ENCODE results near the gene FMO1. TPM values are rescaled to one million over a fixed set of nuclear protein-coding genes. Genes with fewer than 3 reads are reported as not detected.

Gene FMO1
- total RNA-seq, 1 donor from 2014 or later = 0.67 TPM

GRCh38 chr1:171210355-171210754, 37.9 kb upstream of the FMO1 start:
- no peak for DNase-seq (ENCODE audit: low spot score, unreplicated experiment)
- H3K4me1 Mint-ChIP-seq (ENCODE audit: low read depth) = peaks cover 25% of the 10 kb centered on the region
- H3K4me3 Mint-ChIP-seq (ENCODE audit: low read depth) = no peak overlapping the region
- no peaks in the 10 kb centered on the region for H3K27me3 Mint-ChIP-seq
- H3K27ac Mint-ChIP-seq = peak overlapping the region; percentile 81
- no peak for TF ChIP-seq CTCF (IDR thresholded peaks at IDR 0.05; ENCODE audit: unreplicated experiment)
- H3K9me3 Mint-ChIP-seq (ENCODE audit: low read depth) = no peaks in the 10 kb centered on the region
- H3K36me3 Mint-ChIP-seq (ENCODE audit: insufficient read depth) = no peaks in the 10 kb centered on the region

GRCh38 chr1:171212607-171213351, 35.5 kb upstream of the FMO1 start:
- Mint-ChIP-seq H3K36me3 (ENCODE audit: insufficient read depth) (no peaks in the 10 kb centered on the region), H3K27ac (no peak overlapping the region), H3K9me3 (ENCODE audit: low read depth) (peaks cover 3% of the 10 kb centered on the region), H3K4me3 (ENCODE audit: low read depth) (no peak overlapping the region), H3K4me1 (ENCODE audit: low read depth) (peaks cover 11% of the 10 kb centered on the region), H3K27me3 (no peaks in the 10 kb centered on the region)
- no peak for TF ChIP-seq CTCF (IDR thresholded peaks at IDR 0.05; ENCODE audit: unreplicated experiment)
- no peak for DNase-seq (ENCODE audit: low spot score, unreplicated experiment)

- Mint-ChIP-seq H3K4me1 (ENCODE audit: low read depth) (peaks cover 11% of the 10 kb centered on the region), H3K9me3 (ENCODE audit: low read depth) (peaks cover 8% of the 10 kb centered on the region), H3K4me3 (ENCODE audit: low read depth) (no peak overlapping the region), H3K36me3 (ENCODE audit: insufficient read depth) (peaks cover 1% of the 10 kb centered on the region), H3K27ac (no peak overlapping the region), H3K27me3 (no peaks in the 10 kb centered on the region)
- DNase-seq (ENCODE audit: low spot score, unreplicated experiment) = no peak
- no peak for TF ChIP-seq CTCF (IDR thresholded peaks at IDR 0.05; ENCODE audit: unreplicated experiment)
Measured at GRCh38 chr1:171213559-171214454, 34.5 kb upstream of the FMO1 start.

GRCh38 chr1:171217658-171218443, 30.4 kb upstream of the FMO1 start:
- DNase-seq (ENCODE audit: low spot score, unreplicated experiment) = no peak
- Mint-ChIP-seq H3K27ac (no peak overlapping the region), H3K9me3 (ENCODE audit: low read depth) (peaks cover 10% of the 10 kb centered on the region), H3K27me3 (no peaks in the 10 kb centered on the region), H3K4me3 (ENCODE audit: low read depth) (no peak overlapping the region), H3K36me3 (ENCODE audit: insufficient read depth) (peaks cover 1% of the 10 kb centered on the region), H3K4me1 (ENCODE audit: low read depth) (peaks cover 27% of the 10 kb centered on the region)
- no peak for TF ChIP-seq CTCF (IDR thresholded peaks at IDR 0.05; ENCODE audit: unreplicated experiment)

GRCh38 chr1:171218661-171219060, 29.6 kb upstream of the FMO1 start:
- H3K4me3 Mint-ChIP-seq (ENCODE audit: low read depth) = no peak overlapping the region
- TF ChIP-seq CTCF (IDR thresholded peaks at IDR 0.05; ENCODE audit: unreplicated experiment) = no peak

More at GRCh38 chr1:171218661-171219060, 29.6 kb upstream of the FMO1 start:
- peaks cover 10% of the 10 kb centered on the region for H3K9me3 Mint-ChIP-seq (ENCODE audit: low read depth)
- no peak for DNase-seq (ENCODE audit: low spot score, unreplicated experiment)
- H3K27me3 Mint-ChIP-seq = no peaks in the 10 kb centered on the region
- peaks cover 1% of the 10 kb centered on the region for H3K36me3 Mint-ChIP-seq (ENCODE audit: insufficient read depth)
- H3K27ac Mint-ChIP-seq = no peak overlapping the region
- peaks cover 32% of the 10 kb centered on the region for H3K4me1 Mint-ChIP-seq (ENCODE audit: low read depth)

All from progenitor cell of endocrine pancreas (in vitro differentiated cells).